HG03108 (cell line): Measurements from ENCODE around the gene CALCR.
"Not testable (repeated sequence)": the region's sequence is repeated elsewhere in the genome, so short reads cannot be mapped to it uniquely, and the experiment has no call there.

Source experiments
- ATAC-seq: cut with Tn5 transposase; IDR thresholded peaks from one replicate; pipeline ENCODE4 v1.9.1; 2021; ENCODE audit warnings: moderate library complexity; ENCODE audit not compliant: unreplicated experiment

The CALCR gene

GRCh38 chr7:93562106-93562505, 12.4 kb downstream of the CALCR start:
- no peak for ATAC-seq

- no peak for ATAC-seq
These were observed 14.7 kb downstream of the CALCR start for GRCh38 chr7:93559639-93560491.

- no peak for ATAC-seq
These were observed 15.6 kb downstream of the CALCR start for GRCh38 chr7:93558705-93559614.

GRCh38 chr7:93551931-93552330, 22.6 kb downstream of the CALCR start:
- ATAC-seq, result no peak

- ATAC-seq, result no peak
These were observed 23.2 kb downstream of the CALCR start for GRCh38 chr7:93551063-93551895.

GRCh38 chr7:93547716-93548115, 26.8 kb downstream of the CALCR start:
- ATAC-seq, result no peak

GRCh38 chr7:93544691-93545090, 29.8 kb downstream of the CALCR start:
- ATAC-seq, result no peak

- no peak for ATAC-seq
These were observed 36.5 kb downstream of the CALCR start for GRCh38 chr7:93538061-93538460.

GRCh38 chr7:93535616-93536015, 38.9 kb downstream of the CALCR start:
- ATAC-seq, result no peak

- no peak for ATAC-seq
These were observed 43.8 kb downstream of the CALCR start for GRCh38 chr7:93530701-93531100.

GRCh38 chr7:93516834-93517233, 57.7 kb downstream of the CALCR start:
- no peak for ATAC-seq

GRCh38 chr7:93515144-93515543, 59.4 kb downstream of the CALCR start:
- ATAC-seq, result no peak

GRCh38 chr7:93509303-93509702, 65.2 kb downstream of the CALCR start:
- ATAC-seq, result no peak

GRCh38 chr7:93503088-93503487, 71.4 kb downstream of the CALCR start:
- no peak for ATAC-seq

GRCh38 chr7:93491860-93492259, 82.7 kb downstream of the CALCR start:
- not testable (repeated sequence) for ATAC-seq

- no peak for ATAC-seq
These were observed 97.8 kb downstream of the CALCR start for GRCh38 chr7:93476491-93477344.

GRCh38 chr7:93475811-93476210, 98.7 kb downstream of the CALCR start:
- no peak for ATAC-seq

GRCh38 chr7:93471456-93471855, 103.1 kb downstream of the CALCR start:
- no peak for ATAC-seq

- no peak for ATAC-seq
These were observed 110.8 kb downstream of the CALCR start for GRCh38 chr7:93463764-93464163.

GRCh38 chr7:93461350-93461749, 113.2 kb downstream of the CALCR start:
- no peak for ATAC-seq
